ENCODE measurements around the gene SDR42E1. TPM values are rescaled to one million over a fixed set of nuclear protein-coding genes. Genes with fewer than 3 reads are reported as not detected.
A peak's percentile ranks its signal among the peaks of the same experiment; 100 is the strongest.

The SDR42E1 gene
- total RNA-seq, 1 experiment from 2014 or later, result 0.33 TPM

- no peak for DNase-seq (ENCODE audit: low read depth, low spot score)
- H3K36me3 ChIP-seq (ENCODE audit: control insufficient read depth, insufficient read depth, low read length), result no peaks in the 10 kb centered on the region
- no peak for TF ChIP-seq SIN3A (IDR thresholded peaks at IDR 0.05; ENCODE audit: borderline replicate concordance, insufficient read depth, low read depth, low read length)
- peak; percentile 37; the same call in 1 of the 2 replicates for TF ChIP-seq CTCF (IDR thresholded peaks at IDR 0.05)
- CTCF ChIA-PET, result no interaction called here
- POLR2A ChIA-PET, result no interaction called here
- no peak for ATAC-seq
- no peak overlapping the region for H3K4me3 ChIP-seq (ENCODE audit: low read depth in 2 of 2, low read length in 2 of 2)
- BruUV-seq (replicated peaks), result no TSS peak
- H3K27me3 ChIP-seq (ENCODE audit: control insufficient read depth, insufficient read depth, low read length), result no peaks in the 10 kb centered on the region
- H3K9me3 ChIP-seq (ENCODE audit: control insufficient read depth, insufficient read depth, low read depth, low read length), result no peaks in the 10 kb centered on the region
- H3K27ac ChIP-seq (ENCODE audit: low read length), result no peak overlapping the region
- in situ Hi-C loops (cut with HindIII; ENCODE audit: low pct_unique_long_range_greater_than_20kb, low sequenced_read_pairs), result no loop called here
- H3K4me1 ChIP-seq (ENCODE audit: control insufficient read depth, insufficient read depth, low read length), result peaks cover 2% of the 10 kb centered on the region; the same call in 1 of the 2 replicates
- intact Hi-C loops (cut with micrococcal nuclease; ENCODE audit: unreplicated experiment), result loop anchor here (1.0 kb wide), 1 partner anchor 199 kb away; no protein-coding TSS in a partner anchor
Measured at GRCh38 chr16:82031116-82032084, 20.1 kb upstream of the SDR42E1 start.

- Histone ChIP-seq H3K9me3 (ENCODE audit: control insufficient read depth, insufficient read depth, low read depth, low read length) (no peaks in the 10 kb centered on the region), H3K4me3 (ENCODE audit: low read depth in 2 of 2, low read length in 2 of 2) (no peak overlapping the region), H3K4me1 (ENCODE audit: control insufficient read depth, insufficient read depth, low read length) (no peaks in the 10 kb centered on the region), H3K27ac (ENCODE audit: low read length) (no peak overlapping the region), H3K36me3 (ENCODE audit: control insufficient read depth, insufficient read depth, low read length) (no peaks in the 10 kb centered on the region), H3K27me3 (ENCODE audit: control insufficient read depth, insufficient read depth, low read length) (no peaks in the 10 kb centered on the region; the same call in 1 of the 2 replicates)
- DNase-seq (ENCODE audit: low read depth, low spot score), result no peak
- in situ Hi-C loops (cut with HindIII; ENCODE audit: low pct_unique_long_range_greater_than_20kb, low sequenced_read_pairs) (no loop called here), intact Hi-C loops (cut with micrococcal nuclease; ENCODE audit: unreplicated experiment) (no loop called here)
- ChIA-PET POLR2A (no interaction called here), CTCF (no interaction called here)
- TF ChIP-seq TCF7L2 (IDR thresholded peaks at IDR 0.05; ENCODE audit: low read depth, low read length), result no peak
- no peak for TF ChIP-seq REST (IDR thresholded peaks at IDR 0.05; ENCODE audit: insufficient read depth in 1 of 2, low read depth in 2 of 2, low read length in 1 of 2)
- no peak for TF ChIP-seq CTCF (IDR thresholded peaks at IDR 0.05)
- no peak for TF ChIP-seq POLR2AphosphoS5 (IDR thresholded peaks at IDR 0.05; ENCODE audit: low read depth, low read length)
- no peak for TF ChIP-seq SIN3A (IDR thresholded peaks at IDR 0.05; ENCODE audit: borderline replicate concordance, insufficient read depth, low read depth, low read length)
- no peak for ATAC-seq
- BruUV-seq (replicated peaks), result no TSS peak
Measured at GRCh38 chr16:82027629-82028064, 16.4 kb upstream of the SDR42E1 start.

Data from Panc1 (cell line).